GM12878 (cell line): ENCODE measurements around the gene TTLL11. TPM values are rescaled to one million over a fixed set of nuclear protein-coding genes. Genes with fewer than 3 reads are reported as not detected.

Experiments
- ATAC-seq: fragments of 200-7000 bp; cut with Tn5 transposase; 3 replicates; pipeline ENCODE4 v1.9.1; 2020; ENCODE audit warnings: mild to moderate bottlenecking, moderate library complexity
- BruUV-seq: library from RNA; stranded (reverse); fragments of 400-500 nt; replicated peaks from 2 replicates; lab custom pipeline; 2021; lab: Mats Ljungman, UMichigan
- CTCF ChIA-PET: fragments of 300-600 bp; sonication (Branson Sonifier 250); formaldehyde crosslinking; extraction: SDS; loops from one replicate; lab custom pipeline; 2021; ENCODE audit warnings: inconsistent platforms; lab: Yijun Ruan, JAX
- POLR2A ChIA-PET: fragments of 350-600 bp; formaldehyde crosslinking; extraction: SDS; loops from one replicate; lab custom pipeline; 2021; ENCODE audit warnings: inconsistent platforms; lab: Charles Lee
- RAD21 ChIA-PET: fragments of 300-600 bp; sonication (Branson Sonifier 250); formaldehyde crosslinking; loops from one replicate; lab custom pipeline; 2023; ENCODE audit warnings: antibody characterized with exemption; ENCODE audit not compliant: unreplicated experiment; lab: Charles Lee
- SMC1A ChIA-PET: fragments of 300-600 bp; sonication (Branson Sonifier 250); formaldehyde crosslinking; loops from one replicate; lab custom pipeline; 2023; ENCODE audit not compliant: unreplicated experiment, uncharacterized antibody; lab: Charles Lee
- DNase-seq: peaks from one replicate; pipeline ENCODE4 v3.0.0-alpha.2; 2011; ENCODE audit warnings: low read depth, low spot score
- FAIRE-seq: peaks from 3 replicates; lab custom pipeline; 2011; peaks lifted over from hg19 to GRCh38; lab: Jason Lieb, UNC
- H2AFZ ChIP-seq: 2 replicates; pipeline ENCODE4 v1.6.0; 2011; ENCODE audit warnings: low read depth, low read length, control low read depth; ENCODE audit not compliant: control insufficient read depth
- H3K27ac ChIP-seq: 2 replicates; pipeline ENCODE4 v1.5.1; 2011; ENCODE audit warnings: control low read depth; ENCODE audit not compliant: control insufficient read depth, insufficient read depth
- H3K27me3 ChIP-seq, 2 experiments: replicated peaks in 1 of 2; 2 replicates each; pipeline versions ENCODE4 v1.6.0 to v1.6.1; 2011; ENCODE audit warnings: low read length in 1 of 2; ENCODE audit not compliant: control insufficient read depth in 2 of 2, insufficient read depth in 2 of 2
- H3K36me3 ChIP-seq, 2 experiments: 2 replicates each; pipeline ENCODE4 v1.5.1; 2011; ENCODE audit warnings: low read length in 1 of 2; ENCODE audit not compliant: control insufficient read depth in 2 of 2, insufficient read depth in 2 of 2
- H3K4me1 ChIP-seq: 2 replicates; pipeline ENCODE4 v1.6.1; 2011; ENCODE audit warnings: mild to moderate bottlenecking, low read length, moderate library complexity, mixed read lengths; ENCODE audit not compliant: control insufficient read depth, insufficient read depth
- H3K4me2 ChIP-seq: 2 replicates; pipeline ENCODE4 v1.6.0; 2011; ENCODE audit warnings: control low read depth; ENCODE audit not compliant: control insufficient read depth, insufficient read depth
- H3K4me3 ChIP-seq: fragments of 200-600 bp; sonication (generic); 2 replicates; pipeline ENCODE4 v1.5.1; 2016
- H3K79me2 ChIP-seq: 2 replicates; pipeline ENCODE4 v1.6.0; 2011; ENCODE audit warnings: low read length; ENCODE audit not compliant: control insufficient read depth, insufficient read depth
- H3K9ac ChIP-seq: 2 replicates; pipeline ENCODE4 v1.8.0; 2011; ENCODE audit warnings: low read length, control low read depth, mixed read lengths; ENCODE audit not compliant: control insufficient read depth, insufficient read depth
- H3K9me3 ChIP-seq: replicated peaks from 3 replicates; pipeline ENCODE4 v1.5.1; 2011; ENCODE audit warnings: mild to moderate bottlenecking, low read length; ENCODE audit not compliant: control insufficient read depth, insufficient read depth
- H4K20me1 ChIP-seq: 2 replicates; pipeline ENCODE4 v1.6.0; 2011; ENCODE audit not compliant: control insufficient read depth, insufficient read depth
- BHLHE40 ChIP-seq, 2 experiments: fragments of 450-650 bp in 1 of 2; IDR thresholded peaks; 2 replicates each; pipeline ENCODE4 v1.6.1; 2011 to 2017; ENCODE audit warnings: low read depth in 2 of 2, borderline replicate concordance in 1 of 2, improper control_type of control experiment in 1 of 2, low read length in 1 of 2, mild to moderate bottlenecking in 1 of 2
- CEBPB ChIP-seq, 2 experiments: fragments of 150-350 bp in 1 of 2; IDR thresholded peaks; 2 replicates each; pipeline ENCODE4 v1.6.1; 2012 to 2014; ENCODE audit warnings: low read depth in 2 of 2, low read length in 2 of 2, borderline replicate concordance in 1 of 2, inconsistent platforms in 1 of 2
- CHD1 ChIP-seq: IDR thresholded peaks from 2 replicates; pipeline ENCODE4 v1.6.1; 2012; ENCODE audit warnings: low read depth, low read length, improper control_type of control experiment
- CHD4 ChIP-seq: fragments of 200-600 bp; sonication (generic); IDR thresholded peaks from 2 replicates; pipeline ENCODE4 v1.6.1; 2016; ENCODE audit warnings: mild to moderate bottlenecking
- EP300 ChIP-seq, 2 experiments: fragments of 150-350 bp in 1 of 2; IDR thresholded peaks; 2 replicates each; pipeline ENCODE4 v1.6.1; 2011 to 2012; ENCODE audit warnings: low read depth in 2 of 2, low read length in 2 of 2, borderline replicate concordance in 1 of 2, improper control_type of control experiment in 1 of 2, inconsistent platforms in 1 of 2; ENCODE audit not compliant: control insufficient read depth in 1 of 2
- GABPA ChIP-seq: IDR thresholded peaks from 2 replicates; pipeline ENCODE4 v1.6.1; 2014; ENCODE audit warnings: antibody characterized with exemption, low read depth, mild to moderate bottlenecking, inconsistent platforms
- IKZF2 ChIP-seq, 2 experiments: fragments of 450-650 bp; IDR thresholded peaks; 2 replicates each; pipeline ENCODE4 v1.6.1; 2017; ENCODE audit warnings: mild to moderate bottlenecking in 2 of 2, moderate library complexity in 2 of 2
- JUNB ChIP-seq: IDR thresholded peaks from 2 replicates; pipeline ENCODE4 v1.6.1; 2016; ENCODE audit warnings: antibody characterized with exemption, mild to moderate bottlenecking
- JUND ChIP-seq: IDR thresholded peaks from 2 replicates; pipeline ENCODE4 v1.6.1; 2012; ENCODE audit warnings: low read depth, mild to moderate bottlenecking, low read length, improper control_type of control experiment, moderate library complexity
- KAT2A ChIP-seq: conservative IDR thresholded peaks from 2 replicates; pipeline ENCODE4 v1.6.1; 2011; ENCODE audit warnings: low read depth, low read length; ENCODE audit not compliant: control insufficient read depth
- MLLT1 ChIP-seq: fragments of 450-650 bp; IDR thresholded peaks from 2 replicates; pipeline ENCODE4 v1.6.1; 2016; ENCODE audit warnings: mild to moderate bottlenecking
- NBN ChIP-seq: fragments of 450-650 bp; IDR thresholded peaks from 2 replicates; pipeline ENCODE4 v1.6.1; 2016
- PML ChIP-seq: IDR thresholded peaks from 2 replicates; pipeline ENCODE4 v1.6.1; 2012; ENCODE audit warnings: low read length, inconsistent platforms
- PRDM15 ChIP-seq: fragments of 450-650 bp; formaldehyde crosslinking; IDR thresholded peaks from 2 replicates; pipeline ENCODE4 v1.4.0; 2020; ENCODE audit warnings: mild to moderate bottlenecking, moderate library complexity
- RUNX3 ChIP-seq: IDR thresholded peaks from 2 replicates; pipeline ENCODE4 v1.6.1; 2012; ENCODE audit warnings: low read length, inconsistent platforms
- ZNF207 ChIP-seq: fragments of 450-650 bp; IDR thresholded peaks from 2 replicates; pipeline ENCODE4 v1.6.1; 2014; ENCODE audit warnings: antibody characterized with exemption, mild to moderate bottlenecking, borderline replicate concordance
- ZNF622 ChIP-seq: fragments of 450-650 bp; IDR thresholded peaks from 2 replicates; pipeline ENCODE4 v1.6.1; 2017; ENCODE audit warnings: mild to moderate bottlenecking, inconsistent platforms
- whole genome bisulfite sequencing: methylation state at CpG from one replicate; pipeline ENCODE4 v1.1.6; 2016; ENCODE audit warnings: low lambda C conversion rate; ENCODE audit not compliant: insufficient replicate concordance, insufficient coverage; ENCODE audit errors: missing lambda C conversion rate; 5-methylcytosine and 5-hydroxymethylcytosine counted together
- in situ Hi-C: fragments of 300-500 bp; cut with MboI; formaldehyde crosslinking; loops from 9 replicates; pipeline ENCODE4 v1.14.3; 2018; ENCODE audit warnings: mixed read lengths
- intact Hi-C: fragments of 100-400 bp; cut with micrococcal nuclease; formaldehyde crosslinking; loops from one replicate; pipeline ENCODE4 v1.14.2; 2022; ENCODE audit not compliant: unreplicated experiment
- polyA plus RNA-seq, 11 experiments: library from polyadenylated mRNA; depleted of rRNA in 4 of 11; unstranded in 6 of 11; stranded (reverse) in 5 of 11; fragments of >200 nt; fragmentation: Nextera tagmentation in 4 of 11; fragmentation: Illumina TruSeq in 1 of 11; extraction: Ambion mirVana in 4 of 11; extraction: Trizol in 1 of 11; gene quantifications; 1 replicate in 1 of 11; 2 replicates in 10 of 11; pipeline versions ENCODE4 v1.2.1 to v1.2.3, GENCODE V29; 2011 to 2016; ENCODE audit warnings: inconsistent platforms in 2 of 11, missing spikeins in 2 of 11, low read depth in 1 of 11
- total RNA-seq, 4 experiments: library from RNA; depleted of rRNA in 3 of 4; stranded (reverse); fragments of >200 nt in 3 of 4; fragmentation: Illumina TruSeq in 1 of 4; extraction: Trizol in 1 of 4; gene quantifications; 2 replicates each; pipeline versions ENCODE4 v1.2.1 to v1.2.3, GENCODE V29; 2013 to 2021
- TF ChIP-seq, protein P1 (sequence below): IDR thresholded peaks from 2 replicates; pipeline ENCODE4 v1.6.1; 2012; ENCODE audit warnings: low read depth, low read length, improper control_type of control experiment

Gene TTLL11
- total and polyA plus RNA-seq, 10 of the 15 experiments (the other 5 are each of a cell fraction or from before 2014, with no cell fraction given) = 1.2 to 3.7 (median 2.9) TPM

DNA sequence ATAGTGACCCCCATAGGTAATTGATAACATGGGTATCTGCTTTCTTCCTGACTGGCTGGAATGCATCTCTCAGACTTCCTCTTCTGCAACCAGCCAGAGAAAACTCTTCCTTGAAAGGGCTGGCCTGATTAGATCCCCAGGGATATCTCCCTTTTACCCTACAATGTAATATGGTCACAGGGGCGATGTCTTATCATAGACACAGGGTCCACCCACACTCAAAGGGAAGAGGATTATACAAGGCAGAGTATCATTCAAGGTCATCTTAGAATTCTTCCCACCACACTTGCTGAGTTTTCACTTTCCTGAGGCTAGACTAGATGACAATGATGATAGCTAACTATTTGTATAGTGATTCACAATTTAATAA, 33.2 kb downstream of the TTLL11 start (continued):
- TF ChIP-seq PRDM15 = no peak

DNA sequence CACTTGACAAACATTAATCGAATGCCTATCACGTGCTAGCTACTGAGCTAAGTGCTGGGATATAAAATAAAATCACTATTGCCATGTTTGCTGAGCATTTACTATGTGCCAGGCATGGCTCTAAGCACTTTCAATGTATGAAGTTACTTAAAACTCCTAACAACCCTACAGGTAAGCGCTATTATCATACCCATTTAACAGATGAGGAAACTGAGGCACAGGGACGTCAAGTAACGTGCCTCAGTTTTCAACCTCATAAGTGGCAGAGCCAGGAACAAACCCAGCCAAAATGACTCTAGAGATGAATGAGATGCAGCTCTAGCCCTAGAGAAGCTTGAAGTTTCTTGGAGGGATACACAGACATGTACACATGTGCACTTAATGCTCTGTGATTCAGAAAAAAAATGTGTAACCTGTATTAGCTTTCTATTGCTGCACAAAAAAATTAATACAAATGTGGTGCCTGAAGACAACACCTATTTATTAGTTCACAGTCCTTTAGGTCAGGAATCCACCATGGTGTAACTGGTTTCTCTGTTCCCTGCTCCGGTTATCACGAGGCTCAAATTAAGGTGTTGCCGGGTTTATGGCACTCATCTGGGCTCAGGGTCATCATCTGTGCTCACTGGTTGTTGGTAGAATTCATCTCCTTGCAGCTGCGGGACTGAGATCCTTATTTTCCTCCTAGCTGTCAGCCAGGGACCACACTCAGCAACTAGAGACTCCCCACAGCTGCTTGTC, 33.7 kb downstream of the TTLL11 start:
- no peak for FAIRE-seq
- Histone ChIP-seq H3K9me3 (no peaks in the 10 kb centered on the region), H3K79me2 (no peaks in the 10 kb centered on the region), H3K36me3 (no peaks in the 10 kb centered on the region), H3K9ac (no peak overlapping the region), H3K4me1 (no peaks in the 10 kb centered on the region), H2AFZ (no peak overlapping the region), H4K20me1 (no peaks in the 10 kb centered on the region), H3K27ac (no peak overlapping the region), H3K27me3 (no peaks in the 10 kb centered on the region), H3K4me3 (no peak overlapping the region), H3K4me2 (no peak overlapping the region)
- ChIA-PET CTCF (interaction anchor here (0.8 kb wide), 1 partner anchor 40 kb away, joined by 3 read pairs; no protein-coding TSS in a partner anchor), POLR2A (no interaction called here), RAD21 (no interaction called here), SMC1A (no interaction called here)
- WGBS = 96% methylated on average over 9 of the region's 9 CpGs
- no TSS peak for BruUV-seq
- in situ Hi-C loops (no loop called here), intact Hi-C loops (no loop called here)
- no peak for ATAC-seq
- DNase-seq = no peak
- no peak for TF ChIP-seq CHD4
- TF ChIP-seq ZNF622 = no peak
- no peak for TF ChIP-seq EP300 (IDR thresholded peaks at IDR 0.05; ENCODE audit: borderline replicate concordance in 1 of 2, control insufficient read depth in 1 of 2, low read depth in 2 of 2, low read length in 2 of 2)
- TF ChIP-seq JUND = no peak
- TF ChIP-seq MLLT1 = no peak
- no peak for TF ChIP-seq CHD1
- TF ChIP-seq PML = no peak
- TF ChIP-seq, protein P1, sequence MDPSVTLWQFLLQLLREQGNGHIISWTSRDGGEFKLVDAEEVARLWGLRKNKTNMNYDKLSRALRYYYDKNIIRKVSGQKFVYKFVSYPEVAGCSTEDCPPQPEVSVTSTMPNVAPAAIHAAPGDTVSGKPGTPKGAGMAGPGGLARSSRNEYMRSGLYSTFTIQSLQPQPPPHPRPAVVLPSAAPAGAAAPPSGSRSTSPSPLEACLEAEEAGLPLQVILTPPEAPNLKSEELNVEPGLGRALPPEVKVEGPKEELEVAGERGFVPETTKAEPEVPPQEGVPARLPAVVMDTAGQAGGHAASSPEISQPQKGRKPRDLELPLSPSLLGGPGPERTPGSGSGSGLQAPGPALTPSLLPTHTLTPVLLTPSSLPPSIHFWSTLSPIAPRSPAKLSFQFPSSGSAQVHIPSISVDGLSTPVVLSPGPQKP = no peak
- no peak for TF ChIP-seq BHLHE40 (IDR thresholded peaks at IDR 0.05; ENCODE audit: borderline replicate concordance in 1 of 2, low read depth in 2 of 2, low read length in 1 of 2)
- TF ChIP-seq GABPA = no peak
- no peak for TF ChIP-seq NBN
- TF ChIP-seq ZNF207 = no peak
- TF ChIP-seq KAT2A = no peak
- TF ChIP-seq RUNX3 = no peak
- no peak for TF ChIP-seq IKZF2 (IDR thresholded peaks at IDR 0.05)
- no peak for TF ChIP-seq CEBPB (IDR thresholded peaks at IDR 0.05; ENCODE audit: borderline replicate concordance in 1 of 2, low read depth in 2 of 2, low read length in 2 of 2)
- no peak for TF ChIP-seq JUNB
